Measurements from ENCODE around the gene NLGN4X.
"Not testable (repeated sequence)": the region's sequence is repeated elsewhere in the genome, so short reads cannot be mapped to it uniquely, and the experiment has no call there.

NLGN4X gene

GRCh38 chrX:6002056-6002455 is 226.6 kb downstream of the NLGN4X start:
- no peak for DNase-seq

DNA sequence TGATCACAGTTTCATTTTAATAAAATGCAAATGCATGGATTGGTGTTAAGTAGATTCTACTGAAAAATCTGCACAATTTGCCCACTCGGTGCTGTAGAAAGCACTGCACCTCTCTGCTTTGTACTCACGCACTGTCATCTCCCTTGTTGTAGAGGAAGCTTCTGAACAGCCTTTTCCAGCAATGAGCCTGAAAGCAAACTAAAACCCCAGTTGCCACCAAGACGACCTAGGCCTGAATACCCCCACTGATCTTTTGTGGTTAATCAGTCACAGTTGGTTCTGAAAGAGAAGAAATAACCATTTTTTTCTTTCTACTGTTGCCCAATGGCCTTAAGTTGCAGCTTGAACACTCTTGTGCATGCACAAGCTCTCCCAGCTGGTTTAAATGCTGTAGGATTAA is 229.8 kb downstream of the NLGN4X start:
- no peak for DNase-seq

DNA sequence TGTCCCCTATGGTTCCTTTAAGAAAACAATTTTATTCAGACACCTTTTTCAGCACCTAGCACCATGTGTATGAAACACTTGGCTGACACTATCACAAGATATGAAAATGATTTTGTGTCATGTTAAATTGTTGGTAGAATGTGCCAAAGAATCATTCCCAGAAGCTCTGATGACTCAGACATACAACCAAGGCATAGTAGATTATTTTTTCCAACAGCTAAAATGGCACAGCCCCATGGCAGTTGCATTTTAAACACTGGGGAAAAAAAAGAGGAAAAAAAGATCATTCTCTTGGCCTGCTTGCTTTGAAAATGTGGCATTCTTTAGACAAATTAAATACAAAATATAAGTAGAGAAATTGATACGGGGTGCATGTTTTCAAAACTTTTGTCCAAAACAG is 230.2 kb downstream of the NLGN4X start:
- no peak for DNase-seq

DNA sequence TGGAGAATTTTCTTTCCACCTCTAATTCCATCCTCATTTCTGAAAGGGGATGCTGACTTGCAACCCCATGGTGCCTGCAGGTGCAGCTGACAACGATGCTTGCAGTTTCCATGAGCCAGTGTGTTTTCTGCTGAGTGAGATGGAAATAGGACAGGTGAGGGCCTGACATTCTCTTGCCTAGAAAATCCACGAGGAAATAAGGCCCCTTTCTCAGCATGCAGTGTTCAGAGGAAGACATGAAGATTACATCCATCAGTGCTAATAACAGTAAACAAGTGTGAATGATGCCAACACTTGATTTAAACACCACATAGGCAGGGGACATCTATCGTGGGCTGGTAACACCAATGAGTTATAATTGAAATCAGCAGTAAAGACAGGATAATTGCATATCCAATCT is 237.3 kb downstream of the NLGN4X start:
- no peak for DNase-seq

DNA sequence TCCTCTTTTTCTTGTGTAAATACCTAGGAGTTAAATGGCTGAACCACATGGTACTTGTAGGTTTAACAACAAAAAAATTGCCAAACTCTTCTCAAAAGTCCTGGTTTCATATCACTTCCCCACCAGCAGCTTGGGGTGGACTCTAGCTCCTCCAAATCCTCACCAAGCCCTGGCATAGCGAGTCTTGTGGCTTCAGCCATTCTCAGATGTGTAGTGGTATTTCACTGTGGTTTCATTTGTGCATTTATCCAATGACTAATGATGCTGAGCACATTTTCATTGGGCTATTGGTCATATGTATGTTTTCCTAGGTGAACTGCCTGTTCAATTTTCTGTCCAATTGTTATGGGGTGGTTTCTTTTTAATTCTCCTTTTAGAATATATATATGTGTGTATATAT is 249.3 kb downstream of the NLGN4X start:
- no peak for DNase-seq

GRCh38 chrX:5976332-5976731 is 252.3 kb downstream of the NLGN4X start:
- no peak for DNase-seq

GRCh38 chrX:5971300-5971699 is 257.4 kb downstream of the NLGN4X start:
- no peak for DNase-seq

GRCh38 chrX:5965406-5965805 is 263.3 kb downstream of the NLGN4X start:
- DNase-seq = no peak

DNA sequence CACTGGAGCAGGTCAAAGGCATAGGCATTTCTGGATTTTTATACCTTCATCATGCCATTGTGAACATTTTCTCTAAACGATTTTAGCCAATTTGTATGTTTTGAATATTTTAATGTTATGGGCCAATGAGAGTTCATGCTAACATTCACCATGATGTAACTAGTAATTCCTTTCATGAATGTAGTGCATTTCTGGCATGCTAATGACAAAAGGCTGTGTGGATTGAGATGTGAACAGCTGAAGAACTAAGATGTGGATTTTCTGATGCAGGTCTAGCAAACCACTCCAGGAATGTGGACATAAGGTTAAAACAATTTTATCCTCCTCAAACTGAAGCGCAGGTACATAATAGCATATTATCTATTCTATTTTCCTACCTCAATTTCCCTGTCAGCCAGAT is 269.4 kb downstream of the NLGN4X start:
- DNase-seq = no peak

GRCh38 chrX:5958523-5958922 is 270.1 kb downstream of the NLGN4X start:
- no peak for DNase-seq

- DNase-seq = no peak
These were observed 271.2 kb downstream of the NLGN4X start for GRCh38 chrX:5957506-5957905.

DNA sequence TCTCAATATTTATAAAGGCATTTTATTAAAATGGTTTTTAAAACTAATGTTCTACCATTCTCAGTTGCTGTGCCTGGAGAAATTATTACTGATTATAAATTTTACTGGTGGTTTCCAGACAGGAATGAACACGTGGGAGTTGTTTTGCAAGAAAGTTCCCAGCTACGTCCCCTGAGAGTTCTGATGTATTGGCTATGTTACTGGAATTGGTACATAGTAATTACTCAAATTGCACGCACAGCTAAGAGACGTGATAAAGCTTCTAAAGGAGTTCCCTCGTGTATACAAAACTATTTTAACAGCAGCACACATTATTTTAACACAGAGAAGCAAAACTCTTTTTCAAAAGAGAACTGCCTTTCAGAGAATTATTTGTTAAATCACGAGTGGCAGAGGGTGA is 292.2 kb downstream of the NLGN4X start:
- no peak for DNase-seq

DNA sequence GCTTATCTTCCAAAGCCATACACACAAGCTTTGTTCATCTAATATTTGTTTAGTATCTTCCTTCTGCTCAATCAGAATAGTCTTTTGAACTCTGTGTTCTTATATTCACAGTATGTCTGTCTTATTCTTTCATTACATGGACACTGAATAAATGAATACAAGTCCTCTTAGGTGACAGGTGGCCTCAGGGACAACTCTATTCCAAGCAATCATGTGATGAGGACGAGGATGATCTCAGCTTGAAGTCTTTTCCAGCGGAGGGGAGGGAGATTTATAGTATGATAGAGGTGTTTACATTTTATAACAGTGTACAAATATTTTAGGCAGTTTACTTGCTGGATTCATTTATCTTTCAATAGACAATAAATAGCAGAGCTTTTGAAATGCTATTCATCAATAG is 300.4 kb downstream of the NLGN4X start:
- no peak for DNase-seq

DNA sequence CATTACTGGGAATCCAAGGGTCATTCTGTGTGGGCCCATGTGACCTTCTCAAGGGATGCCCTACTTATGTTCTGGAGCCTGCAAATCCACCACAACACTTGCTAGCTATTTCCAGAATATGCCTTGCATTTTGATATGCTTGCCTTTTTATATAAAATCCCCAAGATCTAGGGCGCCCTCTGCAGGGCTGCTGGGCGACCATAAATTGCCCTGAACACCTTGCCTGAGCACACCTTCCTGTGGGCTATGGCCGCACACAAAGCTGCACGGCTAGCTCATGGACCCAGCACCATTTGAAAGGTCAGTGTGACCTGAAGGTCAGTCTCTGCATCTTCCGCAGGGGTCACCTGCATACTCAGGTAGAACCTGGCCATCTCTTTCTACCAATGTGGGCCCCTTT is 311.7 kb downstream of the NLGN4X start:
- no peak for DNase-seq

GRCh38 chrX:5915783-5916182 is 312.9 kb downstream of the NLGN4X start:
- DNase-seq = no peak

DNA sequence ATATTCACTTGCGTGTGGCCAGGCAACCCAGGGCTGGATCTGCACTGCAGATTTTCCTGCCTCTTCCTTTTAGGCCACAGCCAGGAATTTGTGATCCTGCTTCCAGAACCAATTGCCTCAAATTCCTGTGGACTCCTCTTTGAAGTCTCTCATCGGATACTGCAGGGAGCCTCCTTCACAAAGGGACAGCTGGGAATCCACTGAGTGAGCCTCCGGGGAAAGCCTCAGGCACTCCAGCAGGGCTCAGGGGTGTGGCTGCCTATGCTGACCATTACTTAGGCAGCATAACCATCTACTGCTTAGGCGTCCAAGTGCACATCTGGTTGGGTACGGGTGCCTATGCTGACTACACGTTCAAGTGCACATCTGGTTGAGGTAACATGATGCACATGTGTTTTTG is 321.5 kb downstream of the NLGN4X start:
- DNase-seq = no peak

- not testable (repeated sequence) for DNase-seq
These were observed 325.0 kb downstream of the NLGN4X start for GRCh38 chrX:5903586-5904190.

GRCh38 chrX:5898463-5898862 is 330.2 kb downstream of the NLGN4X start:
- DNase-seq = no peak

DNA sequence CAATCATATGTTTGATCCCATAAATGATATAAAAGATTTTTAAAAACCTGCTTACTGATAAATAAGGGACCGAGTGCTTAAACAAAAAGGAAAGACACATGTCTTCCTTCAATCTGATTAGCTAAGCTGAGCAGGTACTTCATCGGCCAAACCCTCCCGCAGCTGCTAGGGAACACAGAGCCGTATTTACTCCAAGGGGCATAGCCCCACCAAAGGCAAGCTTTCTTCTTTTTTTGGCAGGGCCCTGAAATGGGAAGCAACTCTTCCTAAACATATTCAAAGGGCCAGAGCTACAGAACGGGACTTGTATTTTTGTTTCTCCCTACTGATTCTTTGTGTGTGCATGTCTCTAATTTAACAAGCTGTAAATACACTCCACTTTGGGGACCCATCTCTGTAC is 337.3 kb downstream of the NLGN4X start:
- no peak for DNase-seq

DNA sequence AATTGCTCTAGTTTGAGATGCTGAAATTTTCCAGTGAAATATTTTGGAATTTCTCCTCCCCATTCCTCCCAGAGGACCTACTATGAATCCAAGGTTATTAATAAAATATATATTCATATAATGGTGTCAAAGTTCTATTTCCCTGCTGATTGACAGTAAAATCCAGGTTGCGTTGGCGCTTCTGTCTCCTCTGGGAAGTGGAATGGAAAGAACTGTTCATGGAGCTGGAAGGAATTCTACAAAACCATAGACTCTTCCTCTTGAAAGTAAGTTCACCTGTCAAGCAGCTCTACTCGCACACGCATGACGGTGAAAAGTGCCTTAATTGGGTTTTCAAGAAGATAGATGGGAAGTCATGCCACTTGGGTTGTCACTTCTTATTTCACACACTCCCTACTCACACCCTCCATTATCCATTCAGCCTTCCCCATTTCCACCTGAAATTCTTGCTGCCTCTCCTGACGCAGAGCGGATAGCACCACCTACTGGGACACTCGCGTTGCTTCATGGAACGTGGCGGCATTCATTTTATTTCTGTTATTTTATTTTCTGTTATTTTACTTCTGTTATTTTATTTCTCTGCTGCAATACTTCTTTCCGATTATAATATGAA is 351.6 kb downstream of the NLGN4X start:
- DNase-seq = peak in 1 of 2 experiments; percentile 16

DNA sequence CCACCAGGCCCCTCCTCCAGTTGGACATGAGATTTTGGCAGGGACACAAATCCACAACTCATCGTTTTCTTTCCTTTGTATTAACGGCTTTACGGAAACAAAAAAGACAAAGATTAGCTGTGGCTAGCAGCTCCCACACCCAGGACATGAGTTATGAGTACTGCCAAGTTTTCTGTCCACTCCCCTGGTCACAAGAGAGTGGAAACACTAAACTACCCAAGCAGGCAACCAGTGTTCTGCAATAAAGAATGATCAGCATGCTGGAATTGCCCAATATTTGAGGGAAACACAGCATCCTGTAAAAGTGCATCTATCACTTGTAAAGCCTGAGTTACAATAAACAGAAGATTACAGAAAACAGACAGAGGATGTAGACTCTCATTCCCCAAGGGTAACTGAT is 358.4 kb downstream of the NLGN4X start:
- no peak for DNase-seq

- no peak for DNase-seq
These were observed 358.9 kb downstream of the NLGN4X start for GRCh38 chrX:5869786-5870185.

DNA sequence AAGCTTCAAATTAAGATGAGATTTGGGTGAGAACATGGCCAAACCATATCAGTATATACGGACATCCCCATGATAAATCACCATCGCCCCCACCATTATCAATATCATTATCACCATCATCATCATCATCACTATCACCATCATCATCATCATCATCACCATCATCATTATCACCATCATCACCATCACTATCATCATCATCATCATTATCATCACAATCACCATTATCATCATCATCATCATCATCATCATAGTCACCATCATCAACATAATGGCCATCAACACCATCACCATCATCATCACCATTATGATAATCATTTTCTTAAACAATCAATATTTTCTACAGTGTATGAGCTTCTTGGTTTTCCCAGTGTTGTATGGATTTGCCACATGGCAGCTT is 360.9 kb downstream of the NLGN4X start:
- DNase-seq = no peak

GRCh38 chrX:5857232-5857631 is 371.4 kb downstream of the NLGN4X start:
- no peak for DNase-seq

DNA sequence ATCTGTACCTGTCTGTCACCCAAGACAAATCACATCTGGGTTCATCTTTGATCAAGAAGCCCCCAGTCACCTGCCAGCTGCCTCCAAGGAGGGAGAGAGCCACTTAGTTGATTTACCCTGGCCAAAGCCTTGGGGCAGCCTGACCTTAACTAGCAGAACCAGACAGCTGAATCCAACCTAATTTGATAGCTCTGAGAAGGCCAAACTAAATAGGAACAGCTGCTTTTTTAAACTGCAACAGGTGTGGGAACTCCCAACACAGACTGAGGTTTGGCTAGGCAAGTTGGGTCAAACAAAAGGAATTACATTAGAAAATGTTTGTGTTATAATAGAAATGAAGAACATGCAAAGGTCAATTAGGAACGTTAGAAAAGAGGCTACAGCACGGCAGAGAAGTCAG is 375.7 kb downstream of the NLGN4X start:
- no peak for DNase-seq

All from activated T-cell treated with anti-CD3 and anti-CD28 coated beads, Interleukin-2, amount 50 U/mL, for 48 hours (primary cell).